Effector memory CD4-positive, alpha-beta T cell (primary cell): ENCODE measurements around the gene ZNF543.
"Not testable (repeated sequence)": the region's sequence is repeated elsewhere in the genome, so short reads cannot be mapped to it uniquely, and the experiment has no call there.

ENCODE experiments used
- DNase-seq, 3 donors: peaks; one replicate each; pipeline ENCODE4 v3.0.0-alpha.2; 2020
- H3K27ac ChIP-seq: 2 replicates; pipeline ENCODE4 v1.7.0; 2013; ENCODE audit warnings: mild to moderate bottlenecking, low read length, moderate library complexity; ENCODE audit not compliant: insufficient read depth, poor library complexity, severe bottlenecking
- H3K27me3 ChIP-seq: replicated peaks from 2 replicates; pipeline ENCODE4 v1.7.0; 2013; ENCODE audit warnings: mild to moderate bottlenecking, low read length; ENCODE audit not compliant: insufficient read depth, control insufficient read depth, poor library complexity, severe bottlenecking
- H3K36me3 ChIP-seq: 2 replicates; pipeline ENCODE4 v1.7.0; 2013; ENCODE audit warnings: mild to moderate bottlenecking, low read length, moderate library complexity; ENCODE audit not compliant: control insufficient read depth, insufficient read depth
- H3K4me1 ChIP-seq: 2 replicates; pipeline ENCODE4 v1.7.0; 2013; ENCODE audit warnings: low read length, mild to moderate bottlenecking; ENCODE audit not compliant: control insufficient read depth, insufficient read depth, poor library complexity, severe bottlenecking
- H3K4me3 ChIP-seq: 2 replicates; pipeline ENCODE4 v1.7.0; 2013; ENCODE audit warnings: low read length, low read depth, mild to moderate bottlenecking; ENCODE audit not compliant: insufficient read depth, poor library complexity, severe bottlenecking
- H3K9me3 ChIP-seq: 2 replicates; pipeline ENCODE4 v1.7.0; 2013; ENCODE audit warnings: mild to moderate bottlenecking, low read length, moderate library complexity; ENCODE audit not compliant: control insufficient read depth

The ZNF543 gene

DNA sequence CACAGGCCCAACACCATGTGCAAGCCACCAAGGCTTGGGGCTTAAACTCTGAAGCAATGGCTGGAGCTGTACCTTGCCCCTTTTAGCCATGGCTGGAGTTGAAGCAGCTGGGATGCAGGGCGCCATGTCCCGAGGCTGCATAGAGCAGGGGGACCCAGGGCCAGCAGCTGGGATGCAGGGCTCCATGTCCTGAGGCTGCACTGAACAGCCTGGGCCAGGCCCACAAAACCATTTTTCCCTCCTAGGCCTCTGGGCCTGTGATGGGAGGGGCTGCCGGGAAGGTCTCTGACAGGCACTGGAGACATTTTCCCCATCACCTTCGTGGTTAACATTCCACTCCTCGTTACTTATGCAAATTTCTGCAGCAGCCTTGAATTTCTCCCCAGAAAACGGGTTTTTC, 53.9 kb downstream of the ZNF543 start:
- no peak for DNase-seq

DNA sequence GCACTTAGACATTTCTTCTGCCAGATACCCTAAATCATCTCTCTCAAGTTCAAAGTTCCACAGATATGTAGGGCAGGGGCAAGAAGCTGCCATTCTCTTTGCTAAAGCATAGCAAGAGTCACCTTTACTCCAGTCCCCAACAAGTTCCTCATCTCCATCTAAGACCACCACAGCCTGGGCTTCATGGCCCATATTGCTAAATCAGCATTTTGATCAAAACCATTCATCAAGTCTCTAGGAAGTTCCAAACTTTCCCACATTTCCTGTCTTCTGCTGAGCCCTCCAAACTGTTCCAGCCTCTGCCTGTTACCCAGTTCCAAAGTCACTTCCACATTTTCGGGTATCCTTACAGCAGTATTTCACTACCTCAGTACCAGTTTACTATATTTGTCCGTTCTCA, 54.4 kb downstream of the ZNF543 start:
- H3K9me3 ChIP-seq: peaks cover 16% of the 10 kb centered on the region
- DNase-seq: not testable (repeated sequence)
- H3K36me3 ChIP-seq: peaks cover 17% of the 10 kb centered on the region

More for the DNA sequence above, 53.9 kb downstream of the ZNF543 start:
- Histone ChIP-seq H3K27ac (no peak overlapping the region), H3K36me3 (peaks cover 17% of the 10 kb centered on the region), H3K9me3 (peaks cover 15% of the 10 kb centered on the region), H3K4me3 (no peak overlapping the region), H3K4me1 (no peaks in the 10 kb centered on the region), H3K27me3 (no peaks in the 10 kb centered on the region)

DNA sequence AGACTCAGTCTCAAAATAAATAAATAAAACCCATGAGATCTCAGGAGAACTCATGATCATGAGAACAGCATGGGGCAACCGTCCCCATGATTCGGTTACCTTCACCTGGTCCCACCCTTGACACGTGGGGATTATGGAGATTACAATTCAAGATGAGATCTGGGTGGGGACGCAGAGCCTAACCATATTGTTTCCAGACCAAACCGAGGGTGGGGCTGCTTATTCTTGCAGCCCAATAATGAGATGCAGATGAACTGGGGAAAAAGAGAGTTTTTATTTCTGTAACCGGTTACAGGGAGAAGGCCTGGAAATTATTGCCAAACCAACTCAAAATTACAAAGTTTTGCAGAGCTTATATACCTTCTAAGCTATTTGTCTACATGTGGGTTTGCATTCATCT, 55.9 kb downstream of the ZNF543 start:
- Histone ChIP-seq H3K9me3 (peaks cover 16% of the 10 kb centered on the region), H3K27ac (no peak overlapping the region), H3K36me3 (peaks cover 17% of the 10 kb centered on the region), H3K4me1 (no peaks in the 10 kb centered on the region), H3K4me3 (no peak overlapping the region), H3K27me3 (no peaks in the 10 kb centered on the region)
- DNase-seq: no peak

More for the DNA sequence above, 54.4 kb downstream of the ZNF543 start:
- not testable (repeated sequence) for H3K27me3 ChIP-seq, H3K27ac ChIP-seq, H3K4me1 ChIP-seq, H3K4me3 ChIP-seq

DNA sequence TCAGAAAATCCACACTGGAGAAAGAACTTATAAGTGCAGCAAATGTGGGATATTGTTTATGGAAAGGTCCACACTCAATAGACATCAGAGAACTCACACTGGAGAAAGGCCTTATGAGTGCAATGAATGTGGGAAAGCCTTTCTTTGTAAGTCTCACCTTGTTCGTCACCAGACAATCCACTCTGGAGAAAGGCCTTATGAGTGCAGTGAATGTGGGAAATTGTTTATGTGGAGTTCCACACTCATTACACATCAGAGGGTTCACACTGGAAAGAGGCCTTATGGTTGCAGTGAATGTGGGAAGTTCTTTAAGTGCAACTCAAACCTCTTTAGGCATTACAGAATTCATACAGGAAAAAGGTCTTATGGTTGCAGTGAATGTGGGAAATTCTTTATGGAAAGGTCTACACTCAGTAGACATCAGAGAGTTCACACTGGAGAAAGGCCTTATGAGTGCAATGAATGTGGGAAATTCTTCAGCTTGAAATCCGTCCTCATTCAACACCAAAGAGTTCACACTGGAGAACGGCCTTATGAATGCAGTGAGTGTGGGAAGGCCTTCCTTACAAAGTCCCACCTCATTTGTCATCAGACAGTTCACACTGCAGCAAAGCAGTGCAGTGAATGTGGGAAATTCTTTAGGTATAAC, 57.4 kb downstream of the ZNF543 start:
- DNase-seq: no peak
- no peak overlapping the region for H3K4me3 ChIP-seq
- H3K4me1 ChIP-seq: no peaks in the 10 kb centered on the region
- H3K36me3 ChIP-seq: peaks cover 8% of the 10 kb centered on the region
- H3K9me3 ChIP-seq: peaks cover 16% of the 10 kb centered on the region
- no peaks in the 10 kb centered on the region for H3K27me3 ChIP-seq
- no peak overlapping the region for H3K27ac ChIP-seq
